AG04450 (cell line): Measurements from ENCODE around the gene DYRK1A. TPM values are rescaled to one million over a fixed set of nuclear protein-coding genes. Genes with fewer than 3 reads are reported as not detected.
A peak's percentile ranks its signal among the peaks of the same experiment; 100 is the strongest.

ENCODE experiments used
- CTCF ChIA-PET: fragments of 300-600, 350-600 bp; formaldehyde crosslinking; extraction: SDS; loops from one replicate; lab custom pipeline; 2022; ENCODE audit warnings: antibody characterized with exemption, inconsistent platforms; lab: Charles Lee
- POLR2A ChIA-PET: fragments of 350-600 bp; formaldehyde crosslinking; extraction: SDS; loops from one replicate; lab custom pipeline; 2021; ENCODE audit warnings: antibody characterized with exemption, inconsistent platforms; lab: Yijun Ruan, JAX
- DNase-seq: peaks from one replicate; pipeline ENCODE4 v3.0.0-alpha.2; 2011; ENCODE audit warnings: low read depth, low spot score
- H3K27ac ChIP-seq: one replicate; pipeline ENCODE4 v1.5.1; 2012; ENCODE audit warnings: low read depth, low read length, control low read depth
- H3K27me3 ChIP-seq: one replicate; pipeline ENCODE4 v1.6.0; 2012; ENCODE audit warnings: low read length; ENCODE audit not compliant: control insufficient read depth, insufficient read depth
- H3K4me3 ChIP-seq: 2 replicates; pipeline ENCODE4 v1.5.1; 2011; ENCODE audit warnings: mild to moderate bottlenecking, low read depth, low read length, control low read depth
- H3K9me3 ChIP-seq: 2 replicates; pipeline ENCODE4 v1.5.1; 2012; ENCODE audit warnings: low read length; ENCODE audit not compliant: control insufficient read depth, insufficient read depth
- polyA plus RNA-seq: library from polyadenylated mRNA; depleted of rRNA; stranded (reverse); fragments of >200 nt; gene quantifications from 2 replicates; pipeline ENCODE4 v1.2.3, GENCODE V29; 2011
- TF ChIP-seq, protein P1 (sequence below): IDR thresholded peaks from 2 replicates; pipeline ENCODE4 v1.5.1; 2011; ENCODE audit warnings: low read depth, low read length, control low read depth, inconsistent platforms

DYRK1A gene
- polyA plus RNA-seq, 1 experiment = 33.1 TPM

DNA sequence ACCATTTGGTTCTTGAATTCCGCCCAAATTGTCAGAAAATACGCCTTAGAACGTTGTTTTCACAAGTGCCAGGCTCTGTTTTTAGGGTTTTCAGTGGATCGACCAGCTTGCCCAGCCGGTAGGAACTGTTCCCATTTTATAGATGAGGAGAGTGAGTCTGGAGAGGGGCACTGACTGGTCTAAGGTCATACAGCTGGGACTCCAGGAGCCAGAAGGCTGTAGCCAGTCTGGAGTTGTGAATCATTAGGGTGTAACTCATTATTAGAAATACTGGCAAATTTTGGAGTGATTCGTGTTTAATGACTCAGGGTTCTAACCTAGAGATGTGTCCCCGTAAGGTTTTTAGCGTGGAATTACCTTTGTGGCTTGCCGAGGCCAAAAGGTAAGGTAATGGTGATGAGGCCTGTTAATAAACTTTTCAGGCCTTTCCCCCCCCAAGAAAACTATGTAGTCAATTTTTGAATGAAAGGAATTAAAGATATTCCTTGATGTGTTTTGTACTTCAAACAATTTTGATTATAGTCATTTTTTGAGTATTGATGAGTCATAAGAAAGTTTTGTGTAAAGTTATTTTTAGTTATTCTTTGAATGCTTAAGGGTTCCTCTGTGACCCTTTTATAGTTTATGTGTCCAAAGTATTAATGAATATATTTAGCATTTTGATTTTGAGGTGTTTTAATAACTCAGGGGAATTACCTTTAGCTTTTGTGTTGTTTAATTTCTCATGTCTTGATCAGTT, 2.1 kb downstream of the DYRK1A start:
- H3K27ac ChIP-seq = peak overlapping the region; percentile 75
- no peaks in the 10 kb centered on the region for H3K9me3 ChIP-seq
- ChIA-PET POLR2A (interaction anchor here (0.7 kb wide), 1 partner anchor 95 kb away, joined by 3 read pairs; no protein-coding TSS in a partner anchor), CTCF (interaction anchor here (0.6 to 1.4 kb wide), 2 partner anchors 215 to 575 kb away, joined by 3 to 5 read pairs; no protein-coding TSS in a partner anchor)
- H3K4me3 ChIP-seq = peak overlapping the region; percentile 84
- DNase-seq = no peak
- no peaks in the 10 kb centered on the region for H3K27me3 ChIP-seq
- TF ChIP-seq, protein P1, sequence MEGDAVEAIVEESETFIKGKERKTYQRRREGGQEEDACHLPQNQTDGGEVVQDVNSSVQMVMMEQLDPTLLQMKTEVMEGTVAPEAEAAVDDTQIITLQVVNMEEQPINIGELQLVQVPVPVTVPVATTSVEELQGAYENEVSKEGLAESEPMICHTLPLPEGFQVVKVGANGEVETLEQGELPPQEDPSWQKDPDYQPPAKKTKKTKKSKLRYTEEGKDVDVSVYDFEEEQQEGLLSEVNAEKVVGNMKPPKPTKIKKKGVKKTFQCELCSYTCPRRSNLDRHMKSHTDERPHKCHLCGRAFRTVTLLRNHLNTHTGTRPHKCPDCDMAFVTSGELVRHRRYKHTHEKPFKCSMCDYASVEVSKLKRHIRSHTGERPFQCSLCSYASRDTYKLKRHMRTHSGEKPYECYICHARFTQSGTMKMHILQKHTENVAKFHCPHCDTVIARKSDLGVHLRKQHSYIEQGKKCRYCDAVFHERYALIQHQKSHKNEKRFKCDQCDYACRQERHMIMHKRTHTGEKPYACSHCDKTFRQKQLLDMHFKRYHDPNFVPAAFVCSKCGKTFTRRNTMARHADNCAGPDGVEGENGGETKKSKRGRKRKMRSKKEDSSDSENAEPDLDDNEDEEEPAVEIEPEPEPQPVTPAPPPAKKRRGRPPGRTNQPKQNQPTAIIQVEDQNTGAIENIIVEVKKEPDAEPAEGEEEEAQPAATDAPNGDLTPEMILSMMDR = no peak

DNA sequence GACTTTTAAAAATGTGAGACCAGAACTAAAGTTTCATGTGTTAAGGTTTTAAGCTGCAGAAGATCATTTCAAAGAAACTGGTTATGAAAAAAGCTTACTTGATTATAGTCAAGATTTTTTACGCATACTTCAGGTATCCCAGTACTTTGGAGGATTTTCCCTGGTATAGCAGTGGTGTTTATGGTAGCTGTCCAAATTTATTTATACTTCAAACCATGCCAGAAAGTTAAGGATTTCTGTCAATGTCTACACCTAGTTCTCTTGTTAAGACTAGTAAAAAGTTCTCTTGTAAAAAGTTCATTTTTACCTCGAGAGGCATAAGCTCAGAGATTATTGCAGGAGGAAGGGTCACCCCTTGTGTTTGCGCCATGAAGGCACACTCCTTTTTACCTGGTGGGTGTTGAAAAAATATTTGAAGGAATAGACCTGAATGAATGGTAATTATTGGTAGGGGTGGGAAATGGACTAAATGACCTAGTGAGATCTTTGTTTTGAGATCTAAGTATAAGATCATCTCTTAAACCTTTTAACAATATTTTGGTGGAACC, 2.8 kb downstream of the DYRK1A start:
- ChIA-PET CTCF (interaction anchor here (0.6 to 1.4 kb wide), 2 partner anchors 214 to 576 kb away, joined by 3 to 5 read pairs; no protein-coding TSS in a partner anchor), POLR2A (interaction anchor here (0.7 kb wide), 1 partner anchor 94 kb away, joined by 3 read pairs; no protein-coding TSS in a partner anchor)
- TF ChIP-seq, protein P1 = no peak
- Histone ChIP-seq H3K9me3 (no peaks in the 10 kb centered on the region), H3K27ac (no peak overlapping the region), H3K4me3 (peak overlapping the region; percentile 84), H3K27me3 (no peaks in the 10 kb centered on the region)
- no peak for DNase-seq

DNA sequence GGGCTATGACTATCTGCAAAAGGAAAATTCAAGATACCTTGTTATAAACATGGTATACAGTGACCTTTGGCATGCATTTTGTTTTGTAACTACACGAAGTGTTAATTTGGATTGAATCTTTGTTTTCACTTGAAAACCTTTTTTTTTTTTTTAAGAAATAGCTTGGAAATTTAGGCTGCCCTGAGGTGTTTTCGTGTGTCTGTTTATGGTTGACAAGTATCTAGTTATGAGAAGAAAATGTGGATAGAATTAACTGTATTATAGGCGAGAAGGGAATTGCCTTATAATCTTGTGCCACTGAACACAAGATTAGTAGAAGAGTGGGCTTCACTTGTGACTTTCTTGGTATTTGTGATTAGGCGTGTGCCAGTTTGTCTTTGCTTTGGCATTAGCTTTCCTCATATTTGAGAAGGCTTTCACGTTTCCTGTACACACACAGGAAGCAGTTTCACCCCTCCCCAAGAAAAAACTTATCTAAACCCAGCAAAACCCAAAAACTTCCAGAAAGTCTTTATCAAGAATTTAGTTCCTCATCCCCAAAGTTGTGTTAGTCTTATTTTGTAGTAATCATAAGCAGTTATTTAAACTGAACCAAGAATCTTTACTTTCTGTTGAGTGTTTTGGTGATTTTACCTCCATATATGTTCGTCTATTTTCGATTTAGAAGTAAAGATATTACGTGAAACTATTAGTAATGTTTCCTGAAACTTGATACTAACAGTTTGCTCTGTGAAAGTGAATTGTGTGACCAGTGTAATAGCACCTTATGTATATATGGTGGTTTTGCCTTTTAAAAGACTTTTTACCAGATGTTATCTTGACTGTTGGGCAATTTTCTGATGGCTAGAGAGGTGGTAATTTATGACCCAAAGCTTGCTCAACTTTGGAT, 3.8 kb downstream of the DYRK1A start:
- Histone ChIP-seq H3K27ac (peak overlapping the region; percentile 73), H3K4me3 (peak overlapping the region; percentile 84), H3K27me3 (no peaks in the 10 kb centered on the region), H3K9me3 (no peaks in the 10 kb centered on the region)
- no peak for DNase-seq
- ChIA-PET POLR2A (interaction anchor here (0.6 kb wide), 1 partner anchor 15 kb away, joined by 3 read pairs; no protein-coding TSS in a partner anchor), CTCF (interaction anchor here (0.6 to 2.2 kb wide), 4 partner anchors 93 to 143 kb away, joined by 3 to 7 read pairs (median 4); no protein-coding TSS in a partner anchor)
- TF ChIP-seq, protein P1 = no peak

DNA sequence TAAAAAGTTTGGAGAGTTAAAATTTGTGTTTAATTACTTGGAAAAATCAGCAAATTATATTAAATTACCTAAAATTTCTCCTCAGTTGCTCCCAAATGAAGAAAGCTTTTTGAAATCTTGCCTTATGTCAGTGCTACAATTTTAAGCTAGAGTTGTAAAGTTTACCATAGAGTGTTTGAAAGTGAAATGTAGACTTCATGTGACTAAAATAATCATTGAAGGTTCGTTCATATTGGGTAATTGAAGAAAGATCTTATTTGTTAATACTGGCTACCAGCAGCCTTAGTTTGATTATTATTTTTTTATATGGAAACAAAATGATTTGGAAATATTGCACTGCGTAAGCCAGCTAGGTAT, 4.4 kb downstream of the DYRK1A start:
- no peaks in the 10 kb centered on the region for H3K9me3 ChIP-seq
- no peaks in the 10 kb centered on the region for H3K27me3 ChIP-seq
- DNase-seq = no peak
- H3K4me3 ChIP-seq = no peak overlapping the region
- no peak overlapping the region for H3K27ac ChIP-seq
- CTCF ChIA-PET = interaction anchor here (0.7 to 2.2 kb wide), 3 partner anchors 92 to 116 kb away, joined by 3 to 7 read pairs (median 3); no protein-coding TSS in a partner anchor
- TF ChIP-seq, protein P1 = no peak
- POLR2A ChIA-PET = no interaction called here
